Measurements from ENCODE around the gene CEBPG. TPM values are rescaled to one million over a fixed set of nuclear protein-coding genes. Genes with fewer than 3 reads are reported as not detected.

The CEBPG gene
- total RNA-seq, 1 experiment from 2014 or later: 33.1 TPM

- no peak for DNase-seq (ENCODE audit: low spot score)
These were observed 21.4 kb downstream of the CEBPG start for GRCh38 chr19:33394723-33395560.

DNA sequence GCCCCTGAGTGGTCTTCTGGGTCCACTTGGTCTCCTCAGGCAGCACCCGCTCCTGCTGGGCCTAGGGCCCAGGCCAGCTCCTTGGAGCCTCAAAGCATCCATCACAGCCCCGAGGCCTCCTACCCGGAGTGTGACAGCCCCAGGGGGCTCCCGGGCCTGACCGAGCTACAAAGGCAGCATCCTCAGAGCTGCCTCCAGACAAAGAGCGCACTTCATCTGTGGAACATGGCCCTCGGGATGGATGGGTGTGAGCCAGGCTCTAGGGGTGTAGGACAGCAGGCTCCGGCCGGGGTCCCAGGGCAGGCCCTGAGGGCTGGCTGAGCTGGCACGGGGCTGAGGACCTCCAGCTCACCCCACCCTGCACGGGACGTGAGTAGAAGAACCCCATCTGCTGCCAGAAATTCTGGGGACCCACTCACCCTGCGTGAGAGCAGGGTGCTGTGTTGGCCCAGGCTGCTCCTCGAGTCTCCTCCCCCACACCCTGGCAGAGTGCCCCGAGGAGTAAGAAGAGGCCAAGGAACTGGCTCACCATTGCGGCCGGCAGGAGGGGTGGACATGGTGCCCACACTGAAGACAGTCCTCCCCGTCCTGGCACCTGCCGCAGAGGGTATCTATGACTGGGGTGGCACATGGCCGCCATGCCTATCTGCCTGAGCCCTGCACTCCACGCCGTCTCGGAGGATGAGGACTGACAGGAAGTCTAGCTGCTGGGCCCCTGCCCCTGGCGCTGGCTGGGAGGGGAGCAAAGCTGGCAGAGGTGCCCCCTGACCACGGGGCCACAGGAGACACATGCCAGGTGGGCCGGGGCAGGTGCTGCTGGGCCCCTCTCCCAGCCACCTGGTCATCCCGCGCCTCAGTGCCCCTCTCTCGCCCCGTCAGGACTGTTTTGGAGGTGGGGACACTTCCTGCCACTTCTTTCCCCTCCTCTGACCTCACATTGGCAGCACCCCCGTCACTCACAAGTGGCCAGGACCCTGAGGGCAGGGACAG lies 22.3 kb downstream of the CEBPG start:
- DNase-seq (ENCODE audit: low spot score): no peak

GRCh38 chr19:33396701-33397535 lies 23.4 kb downstream of the CEBPG start:
- no peak for DNase-seq (ENCODE audit: low spot score)

DNA sequence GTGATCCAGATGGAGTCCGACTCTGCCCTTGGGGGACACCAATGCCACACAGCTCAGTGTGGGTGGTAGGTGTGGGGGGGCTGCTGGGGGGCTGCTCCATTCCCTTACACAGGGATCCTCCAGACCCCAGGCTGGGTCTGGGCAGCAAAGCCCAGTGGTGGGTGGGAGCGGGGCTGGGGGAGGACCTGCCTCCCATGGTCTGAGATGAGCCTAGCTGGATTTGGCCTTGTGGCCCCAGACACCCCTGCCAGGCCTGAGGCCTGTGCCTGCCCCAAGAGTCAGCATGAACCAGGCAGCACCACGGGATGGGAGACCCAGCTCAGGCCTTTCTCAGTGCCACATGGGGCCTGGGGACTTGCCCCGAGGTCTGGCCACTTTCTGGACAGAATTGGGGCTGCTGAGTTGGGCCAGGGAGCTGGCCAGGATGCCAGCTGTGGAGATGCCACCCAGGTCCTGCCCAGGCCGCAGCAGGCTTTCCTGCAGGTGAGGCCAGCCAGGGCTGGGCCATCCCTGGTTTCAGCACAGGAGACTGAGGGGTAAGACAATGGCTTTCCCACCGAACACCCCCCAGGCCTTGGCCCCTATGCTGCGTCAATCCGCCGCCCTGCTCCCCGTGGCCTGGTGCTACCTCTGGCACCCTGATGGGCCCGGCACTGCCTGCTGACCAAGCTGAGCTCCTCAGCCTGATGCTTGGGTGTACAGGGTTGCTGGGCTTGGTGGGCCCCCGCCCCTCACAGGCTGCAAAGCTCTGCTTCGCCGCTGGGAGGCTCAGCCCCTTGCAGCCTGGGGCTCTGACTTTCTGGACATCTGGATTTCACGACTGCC lies 24.2 kb downstream of the CEBPG start:
- no peak for DNase-seq (ENCODE audit: low spot score)

DNA sequence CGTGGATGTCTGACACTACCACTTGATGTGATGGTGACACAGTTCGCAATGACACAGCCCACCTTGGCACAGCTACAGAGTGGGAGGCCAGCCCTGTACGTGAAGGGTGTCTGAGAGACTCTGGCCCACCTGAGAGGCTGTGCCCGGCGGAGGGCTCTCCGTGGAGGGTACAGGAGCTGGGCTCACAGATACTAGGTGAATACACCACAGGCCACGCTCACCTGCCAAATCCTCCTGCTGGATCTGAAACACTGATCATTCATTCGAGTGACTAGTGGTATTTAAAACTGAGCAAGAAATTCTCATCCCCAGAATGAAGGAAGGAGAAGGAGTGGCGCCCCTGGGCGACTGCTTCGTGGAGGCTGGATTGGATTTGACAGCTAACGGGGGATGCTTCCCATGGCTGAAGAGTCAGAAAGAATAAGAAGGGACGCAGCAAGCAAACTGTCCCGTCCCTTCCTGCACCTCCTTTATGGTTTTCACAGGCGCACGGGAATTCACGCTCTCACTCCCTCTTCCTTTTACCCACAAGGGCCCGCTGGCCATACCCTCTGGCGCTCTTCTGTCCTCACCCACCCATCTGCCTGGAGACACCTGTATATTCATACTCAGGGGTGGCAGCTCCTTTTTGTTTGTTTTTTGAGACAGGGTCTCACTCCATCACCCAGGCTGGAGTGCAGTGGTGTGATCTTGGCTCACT lies 25.0 kb downstream of the CEBPG start:
- DNase-seq (ENCODE audit: low spot score): no peak

DNA sequence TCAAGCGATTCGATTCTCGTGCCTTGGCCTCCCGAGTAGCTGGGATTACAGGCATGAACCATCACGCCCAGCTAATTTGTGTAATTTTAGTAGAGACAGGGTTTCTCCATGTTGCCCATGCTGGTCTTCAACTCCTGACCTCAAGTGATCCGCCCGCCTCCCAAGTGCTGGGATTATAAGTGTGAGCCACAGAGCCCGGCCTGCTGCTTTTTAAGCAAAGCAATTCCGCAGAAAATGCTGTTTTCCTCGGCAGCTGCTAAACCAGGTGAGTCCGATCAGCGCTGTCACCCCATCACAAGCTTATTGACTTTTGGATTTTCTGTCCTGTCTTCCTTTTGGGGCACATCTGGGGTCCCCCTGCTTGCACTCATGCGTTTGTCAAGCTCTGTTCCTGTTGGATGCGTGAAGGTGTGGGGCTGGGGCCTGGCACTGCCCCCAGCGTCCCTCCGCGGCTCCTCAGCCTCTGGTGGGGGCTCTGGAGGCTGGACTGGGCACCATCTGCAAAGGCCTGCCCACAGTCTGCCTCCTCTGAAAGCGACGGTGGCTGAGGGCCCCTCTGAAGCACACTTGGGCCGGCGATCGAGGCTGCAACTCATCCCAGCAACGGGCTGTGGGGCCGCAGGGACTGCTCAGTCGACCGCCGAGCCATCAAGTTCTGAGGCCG lies 25.7 kb downstream of the CEBPG start:
- DNase-seq (ENCODE audit: low spot score): no peak

DNA sequence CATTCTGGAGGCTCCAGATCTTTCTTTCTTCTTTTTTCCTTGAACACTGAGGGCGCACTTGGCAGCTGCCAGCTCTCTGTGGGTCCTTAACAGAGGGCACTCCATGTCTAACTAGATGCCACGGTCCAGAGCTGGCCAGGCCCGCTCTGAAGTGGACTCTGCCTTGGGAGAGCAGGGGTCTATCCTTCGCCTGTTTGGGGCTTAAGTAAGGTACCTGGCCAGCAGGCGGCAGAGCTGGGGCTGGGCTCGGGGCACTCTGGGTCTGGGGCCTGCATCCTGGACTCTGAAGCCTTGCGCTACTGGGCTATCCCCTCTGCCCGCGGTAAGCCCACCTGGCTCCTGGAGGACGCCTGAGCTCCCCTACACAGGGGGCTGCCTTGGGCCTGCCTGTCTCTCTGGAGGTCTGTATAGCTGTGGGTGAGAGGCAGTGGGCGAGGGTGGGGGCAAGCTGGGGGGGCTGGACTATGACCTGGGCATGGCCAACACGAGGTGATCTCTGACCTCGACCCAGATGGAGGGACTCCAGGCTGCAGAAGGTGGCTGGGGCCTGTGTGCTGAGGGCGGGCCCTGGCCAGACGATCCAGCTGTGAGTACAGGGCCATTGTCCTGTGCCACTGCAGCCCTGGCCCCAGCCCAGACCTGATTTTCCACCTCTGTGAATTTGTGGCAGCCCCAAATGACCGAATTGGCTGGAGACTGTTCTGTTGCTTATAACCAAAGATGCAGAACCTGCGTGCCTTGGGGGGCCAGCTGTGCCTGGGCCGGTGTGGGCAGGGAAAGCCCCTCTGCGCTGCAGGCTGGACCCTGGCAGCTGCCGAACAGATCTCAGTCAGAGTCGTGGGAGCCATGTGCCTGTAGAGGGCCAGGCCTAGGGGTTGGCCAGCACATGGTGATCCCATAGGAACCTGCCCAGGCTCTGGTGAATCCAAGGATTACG lies 26.5 kb downstream of the CEBPG start:
- no peak for DNase-seq (ENCODE audit: low spot score)

DNA sequence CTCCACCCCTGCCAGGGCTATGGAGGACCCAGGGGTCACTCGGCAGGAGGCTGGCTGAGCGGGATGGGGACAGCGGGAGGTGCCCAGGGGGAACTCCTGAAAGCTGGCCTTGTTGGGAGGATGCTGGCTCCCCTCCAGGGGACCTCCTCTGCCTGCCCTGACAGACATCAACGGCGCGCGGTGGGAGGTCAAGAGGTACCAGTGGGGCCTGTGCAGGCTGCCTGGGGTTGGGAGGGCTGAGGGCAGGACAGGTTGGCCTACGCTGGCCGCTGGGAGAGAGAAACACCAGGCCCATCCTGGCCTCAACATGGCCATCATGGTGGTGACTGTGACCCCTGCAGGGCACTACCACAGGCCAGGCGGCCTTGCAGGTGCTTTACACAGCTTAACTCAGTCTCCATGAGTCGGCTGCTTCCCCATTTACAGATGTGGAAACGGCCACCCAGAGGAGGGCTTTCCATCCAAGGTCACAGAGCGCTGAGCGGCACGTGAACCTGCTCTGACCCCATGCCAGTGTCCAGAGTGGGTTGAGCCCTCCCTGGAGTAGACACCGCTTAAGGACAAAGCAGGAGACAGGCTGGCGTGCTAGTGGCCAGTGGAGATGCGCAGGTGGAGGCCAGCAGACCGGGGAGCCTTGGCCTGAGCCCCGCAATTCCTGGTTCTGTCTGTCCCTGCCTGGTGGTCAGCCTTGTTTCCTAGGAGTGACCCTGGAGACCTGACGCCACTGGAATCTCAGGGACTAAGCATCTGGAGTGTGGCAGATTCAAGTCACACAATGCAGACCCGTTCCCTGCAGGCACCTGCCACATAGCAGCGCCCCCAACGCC lies 27.6 kb downstream of the CEBPG start:
- no peak for DNase-seq (ENCODE audit: low spot score)

- DNase-seq (ENCODE audit: low spot score): no peak
These were observed 28.3 kb downstream of the CEBPG start for GRCh38 chr19:33401683-33402420.

GRCh38 chr19:33402421-33403220 lies 29.1 kb downstream of the CEBPG start:
- no peak for DNase-seq (ENCODE audit: low spot score)

DNA sequence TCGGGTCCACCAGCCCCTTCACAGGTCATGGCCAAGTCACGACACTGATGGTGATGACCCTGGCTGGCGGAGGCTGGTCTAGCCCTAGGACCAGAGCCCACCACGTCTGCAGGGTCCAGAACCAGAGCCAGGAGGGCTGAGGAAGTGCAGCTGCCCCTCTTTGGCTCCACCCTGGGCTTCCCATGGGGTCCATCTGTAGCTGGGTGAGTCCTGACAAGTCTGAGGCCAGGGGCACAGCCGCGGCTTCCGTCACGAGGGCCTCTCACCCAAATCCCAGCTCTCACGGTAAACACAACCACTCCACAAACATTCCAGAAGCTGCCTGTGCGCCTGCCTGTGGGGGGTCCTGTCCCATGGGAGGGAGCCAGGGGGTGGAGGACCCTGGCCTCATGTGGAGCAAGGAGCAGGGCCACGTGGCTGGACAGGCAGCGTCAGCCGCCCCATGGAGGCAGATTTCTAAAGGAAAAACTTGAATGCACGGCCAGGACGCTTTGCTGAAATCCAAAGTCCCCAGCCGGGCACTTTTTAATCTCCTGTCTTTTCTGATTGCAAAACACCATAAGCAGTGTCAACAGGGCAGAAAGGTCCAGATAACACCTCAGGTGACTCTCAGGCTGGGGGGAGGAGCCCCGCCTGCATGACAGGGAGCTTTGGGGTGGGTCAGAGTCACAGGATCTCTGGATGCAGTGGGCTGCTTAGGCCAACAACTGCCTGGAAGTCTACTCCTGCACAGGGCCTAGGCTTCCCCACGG lies 29.9 kb downstream of the CEBPG start:
- DNase-seq (ENCODE audit: low spot score): no peak

DNA sequence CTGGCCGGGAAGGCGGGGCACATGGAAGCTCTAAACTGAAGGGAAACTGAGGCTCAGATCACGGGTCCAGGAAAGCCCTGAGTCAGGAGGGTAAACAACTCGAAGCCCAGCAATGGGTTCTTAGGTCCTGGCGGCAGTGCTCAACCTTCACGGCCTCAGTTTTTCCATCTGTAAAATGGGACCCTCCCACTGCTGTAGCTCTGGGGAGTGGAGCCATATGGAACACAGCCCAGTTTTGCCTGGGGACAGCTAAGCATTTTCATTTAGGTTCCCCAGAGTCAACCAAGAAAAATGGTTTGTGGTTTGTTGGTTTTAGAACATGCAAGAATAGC lies 30.4 kb downstream of the CEBPG start:
- no peak for DNase-seq (ENCODE audit: low spot score)

GRCh38 chr19:33404506-33405253 lies 31.2 kb downstream of the CEBPG start:
- no peak for DNase-seq (ENCODE audit: low spot score)

- no peak for DNase-seq (ENCODE audit: low spot score)
These were observed 31.7 kb downstream of the CEBPG start for GRCh38 chr19:33405254-33405552.

All from A172 (cell line).